ENCODE measurements around the gene ALG6. TPM values are rescaled to one million over a fixed set of nuclear protein-coding genes. Genes with fewer than 3 reads are reported as not detected.

The ALG6 gene
- total and polyA plus RNA-seq, 2 of the 13 experiments (the other 11 are each of a cell fraction or from before 2014, with no cell fraction given) = 6.8 to 8.1 TPM

DNA sequence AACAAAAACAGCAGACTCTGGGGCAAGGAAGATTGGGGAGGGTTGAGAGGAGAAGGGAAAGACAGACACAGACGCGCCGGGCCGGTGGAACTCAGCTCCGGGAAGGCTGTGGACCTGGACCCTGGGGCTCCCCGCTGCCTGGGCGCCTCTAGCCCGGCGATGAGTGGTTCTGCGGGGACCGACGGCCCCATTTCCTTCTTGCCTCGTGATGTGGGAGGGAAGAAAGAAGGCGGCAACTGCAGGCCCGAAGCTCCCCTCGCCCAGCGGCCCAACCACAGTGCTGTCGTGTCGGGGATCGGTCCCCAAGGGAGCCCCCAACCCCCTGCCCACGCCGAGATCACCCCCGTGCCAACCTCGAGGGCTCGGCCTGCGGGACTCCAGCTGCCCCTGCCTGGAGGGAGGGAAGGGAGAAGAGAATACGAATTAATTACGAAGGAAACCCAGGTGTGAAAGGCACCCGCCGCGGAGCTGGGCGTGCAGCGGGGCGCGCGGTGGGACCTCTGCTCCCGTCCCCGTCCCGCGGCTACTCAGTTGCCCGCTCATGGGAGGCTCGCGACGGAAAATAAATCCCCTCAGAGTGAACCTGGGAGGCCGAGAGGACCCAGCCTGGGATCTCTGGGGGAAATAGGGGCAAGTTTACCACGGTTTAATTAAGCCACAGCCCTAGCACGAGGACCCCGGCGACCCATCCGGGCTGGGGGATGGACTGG is 37.7 kb upstream of the ALG6 start (continued):
- TF ChIP-seq, protein P1, sequence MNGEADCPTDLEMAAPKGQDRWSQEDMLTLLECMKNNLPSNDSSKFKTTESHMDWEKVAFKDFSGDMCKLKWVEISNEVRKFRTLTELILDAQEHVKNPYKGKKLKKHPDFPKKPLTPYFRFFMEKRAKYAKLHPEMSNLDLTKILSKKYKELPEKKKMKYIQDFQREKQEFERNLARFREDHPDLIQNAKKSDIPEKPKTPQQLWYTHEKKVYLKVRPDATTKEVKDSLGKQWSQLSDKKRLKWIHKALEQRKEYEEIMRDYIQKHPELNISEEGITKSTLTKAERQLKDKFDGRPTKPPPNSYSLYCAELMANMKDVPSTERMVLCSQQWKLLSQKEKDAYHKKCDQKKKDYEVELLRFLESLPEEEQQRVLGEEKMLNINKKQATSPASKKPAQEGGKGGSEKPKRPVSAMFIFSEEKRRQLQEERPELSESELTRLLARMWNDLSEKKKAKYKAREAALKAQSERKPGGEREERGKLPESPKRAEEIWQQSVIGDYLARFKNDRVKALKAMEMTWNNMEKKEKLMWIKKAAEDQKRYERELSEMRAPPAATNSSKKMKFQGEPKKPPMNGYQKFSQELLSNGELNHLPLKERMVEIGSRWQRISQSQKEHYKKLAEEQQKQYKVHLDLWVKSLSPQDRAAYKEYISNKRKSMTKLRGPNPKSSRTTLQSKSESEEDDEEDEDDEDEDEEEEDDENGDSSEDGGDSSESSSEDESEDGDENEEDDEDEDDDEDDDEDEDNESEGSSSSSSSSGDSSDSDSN (CRISPR knock-in tag; IDR thresholded peaks at IDR 0.05) = no peak
- TF ChIP-seq GATAD1 (CRISPR knock-in tag; IDR thresholded peaks at IDR 0.05) = no peak

DNA sequence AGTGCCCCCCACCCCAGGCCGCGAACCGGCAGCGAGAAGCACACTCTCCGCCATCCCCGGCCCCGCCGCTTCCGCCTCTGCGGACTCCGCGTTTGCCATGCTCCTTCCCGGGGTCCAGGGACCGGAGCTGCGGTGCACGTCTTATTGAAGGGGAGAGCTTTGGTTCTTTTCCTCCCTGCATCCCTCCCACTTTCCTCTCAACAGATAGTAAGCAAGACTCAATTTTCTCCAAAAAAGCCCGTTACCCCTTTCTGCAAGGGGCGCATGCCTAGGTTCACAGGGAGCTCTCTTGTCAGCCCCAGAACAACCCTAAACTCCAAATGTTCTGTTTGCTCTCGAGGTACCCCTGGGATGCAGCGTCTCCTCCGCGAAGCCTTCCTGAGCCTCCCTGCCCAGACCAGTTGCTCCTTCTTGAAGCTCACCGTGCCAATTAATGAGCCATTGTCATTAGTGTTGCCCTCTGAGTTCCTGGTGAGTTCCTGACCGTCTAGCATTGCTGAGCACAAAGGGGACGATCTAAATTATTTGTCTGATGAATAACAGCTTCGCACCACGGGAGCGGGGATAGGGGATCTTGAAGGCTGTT is 37.0 kb upstream of the ALG6 start:
- TF ChIP-seq ZNF547 (CRISPR knock-in tag; IDR thresholded peaks at IDR 0.05) = no peak
- TF ChIP-seq, protein P2, sequence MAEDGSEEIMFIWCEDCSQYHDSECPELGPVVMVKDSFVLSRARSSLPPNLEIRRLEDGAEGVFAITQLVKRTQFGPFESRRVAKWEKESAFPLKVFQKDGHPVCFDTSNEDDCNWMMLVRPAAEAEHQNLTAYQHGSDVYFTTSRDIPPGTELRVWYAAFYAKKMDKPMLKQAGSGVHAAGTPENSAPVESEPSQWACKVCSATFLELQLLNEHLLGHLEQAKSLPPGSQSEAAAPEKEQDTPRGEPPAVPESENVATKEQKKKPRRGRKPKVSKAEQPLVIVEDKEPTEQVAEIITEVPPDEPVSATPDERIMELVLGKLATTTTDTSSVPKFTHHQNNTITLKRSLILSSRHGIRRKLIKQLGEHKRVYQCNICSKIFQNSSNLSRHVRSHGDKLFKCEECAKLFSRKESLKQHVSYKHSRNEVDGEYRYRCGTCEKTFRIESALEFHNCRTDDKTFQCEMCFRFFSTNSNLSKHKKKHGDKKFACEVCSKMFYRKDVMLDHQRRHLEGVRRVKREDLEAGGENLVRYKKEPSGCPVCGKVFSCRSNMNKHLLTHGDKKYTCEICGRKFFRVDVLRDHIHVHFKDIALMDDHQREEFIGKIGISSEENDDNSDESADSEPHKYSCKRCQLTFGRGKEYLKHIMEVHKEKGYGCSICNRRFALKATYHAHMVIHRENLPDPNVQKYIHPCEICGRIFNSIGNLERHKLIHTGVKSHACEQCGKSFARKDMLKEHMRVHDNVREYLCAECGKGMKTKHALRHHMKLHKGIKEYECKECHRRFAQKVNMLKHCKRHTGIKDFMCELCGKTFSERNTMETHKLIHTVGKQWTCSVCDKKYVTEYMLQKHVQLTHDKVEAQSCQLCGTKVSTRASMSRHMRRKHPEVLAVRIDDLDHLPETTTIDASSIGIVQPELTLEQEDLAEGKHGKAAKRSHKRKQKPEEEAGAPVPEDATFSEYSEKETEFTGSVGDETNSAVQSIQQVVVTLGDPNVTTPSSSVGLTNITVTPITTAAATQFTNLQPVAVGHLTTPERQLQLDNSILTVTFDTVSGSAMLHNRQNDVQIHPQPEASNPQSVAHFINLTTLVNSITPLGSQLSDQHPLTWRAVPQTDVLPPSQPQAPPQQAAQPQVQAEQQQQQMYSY (CRISPR knock-in tag; IDR thresholded peaks at IDR 0.05) = no peak
- TF ChIP-seq, protein P3, sequence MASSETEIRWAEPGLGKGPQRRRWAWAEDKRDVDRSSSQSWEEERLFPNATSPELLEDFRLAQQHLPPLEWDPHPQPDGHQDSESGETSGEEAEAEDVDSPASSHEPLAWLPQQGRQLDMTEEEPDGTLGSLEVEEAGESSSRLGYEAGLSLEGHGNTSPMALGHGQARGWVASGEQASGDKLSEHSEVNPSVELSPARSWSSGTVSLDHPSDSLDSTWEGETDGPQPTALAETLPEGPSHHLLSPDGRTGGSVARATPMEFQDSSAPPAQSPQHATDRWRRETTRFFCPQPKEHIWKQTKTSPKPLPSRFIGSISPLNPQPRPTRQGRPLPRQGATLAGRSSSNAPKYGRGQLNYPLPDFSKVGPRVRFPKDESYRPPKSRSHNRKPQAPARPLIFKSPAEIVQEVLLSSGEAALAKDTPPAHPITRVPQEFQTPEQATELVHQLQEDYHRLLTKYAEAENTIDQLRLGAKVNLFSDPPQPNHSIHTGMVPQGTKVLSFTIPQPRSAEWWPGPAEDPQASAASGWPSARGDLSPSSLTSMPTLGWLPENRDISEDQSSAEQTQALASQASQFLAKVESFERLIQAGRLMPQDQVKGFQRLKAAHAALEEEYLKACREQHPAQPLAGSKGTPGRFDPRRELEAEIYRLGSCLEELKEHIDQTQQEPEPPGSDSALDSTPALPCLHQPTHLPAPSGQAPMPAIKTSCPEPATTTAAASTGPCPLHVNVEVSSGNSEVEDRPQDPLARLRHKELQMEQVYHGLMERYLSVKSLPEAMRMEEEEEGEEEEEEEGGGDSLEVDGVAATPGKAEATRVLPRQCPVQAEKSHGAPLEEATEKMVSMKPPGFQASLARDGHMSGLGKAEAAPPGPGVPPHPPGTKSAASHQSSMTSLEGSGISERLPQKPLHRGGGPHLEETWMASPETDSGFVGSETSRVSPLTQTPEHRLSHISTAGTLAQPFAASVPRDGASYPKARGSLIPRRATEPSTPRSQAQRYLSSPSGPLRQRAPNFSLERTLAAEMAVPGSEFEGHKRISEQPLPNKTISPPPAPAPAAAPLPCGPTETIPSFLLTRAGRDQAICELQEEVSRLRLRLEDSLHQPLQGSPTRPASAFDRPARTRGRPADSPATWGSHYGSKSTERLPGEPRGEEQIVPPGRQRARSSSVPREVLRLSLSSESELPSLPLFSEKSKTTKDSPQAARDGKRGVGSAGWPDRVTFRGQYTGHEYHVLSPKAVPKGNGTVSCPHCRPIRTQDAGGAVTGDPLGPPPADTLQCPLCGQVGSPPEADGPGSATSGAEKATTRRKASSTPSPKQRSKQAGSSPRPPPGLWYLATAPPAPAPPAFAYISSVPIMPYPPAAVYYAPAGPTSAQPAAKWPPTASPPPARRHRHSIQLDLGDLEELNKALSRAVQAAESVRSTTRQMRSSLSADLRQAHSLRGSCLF (CRISPR knock-in tag; IDR thresholded peaks at IDR 0.05; ENCODE audit: borderline replicate concordance) = no peak
- Histone ChIP-seq H3K36me3 (replicated peaks in 1 of 2; ENCODE audit: control insufficient read depth in 1 of 2, insufficient read depth in 2 of 2, low read length in 2 of 2) (no peaks in the 10 kb centered on the region), H2AFZ (ENCODE audit: low read length) (no peak overlapping the region), H3K79me2 (ENCODE audit: insufficient read depth, low read length) (no peaks in the 10 kb centered on the region), H4K20me1 (ENCODE audit: insufficient read depth, low read length) (no peaks in the 10 kb centered on the region), H3K9me3 (ENCODE audit: low read length) (no peaks in the 10 kb centered on the region), H3K4me1 (ENCODE audit: insufficient read depth, low read length) (peaks cover 22% of the 10 kb centered on the region), H3K4me2 (ENCODE audit: low read depth, low read length) (no peak overlapping the region), H3K4me3 (replicated peaks in 1 of 3; ENCODE audit: insufficient read depth in 1 of 3, low read depth in 2 of 3, low read length in 3 of 3) (no peak overlapping the region), H3K27ac (ENCODE audit: extremely low read length, insufficient read depth, low read length) (no peak overlapping the region), H3K27me3 (ENCODE audit: control insufficient read depth in 1 of 2, insufficient read depth in 2 of 2, low read length in 2 of 2) (peaks cover 6 to 62% of the 10 kb centered on the region in 2 experiments), H3K9ac (ENCODE audit: insufficient read depth, low read depth, low read length) (no peak overlapping the region)
- ChIA-PET POLR2A (no interaction called here), CTCF (ENCODE audit: low intra/inter-chr PET ratio, low total read pairs) (no interaction called here)
- DNase-seq (ENCODE audit: low spot score) (no peak), FAIRE-seq (no peak), ATAC-seq (no peak)
- 27% methylated on average over 18 of the region's 28 CpGs for WGBS (ENCODE audit: low lambda C conversion rate)
- in situ Hi-C loops (cut with HindIII; ENCODE audit: extremely low pct_ligation_motif_present, low pct_unique_long_range_greater_than_20kb) = no loop called here
- BruUV-seq (replicated peaks) = no TSS peak
- intact Hi-C loops (cut with micrococcal nuclease; ENCODE audit: unreplicated experiment) = no loop called here
